Measurements from ENCODE around the gene NEDD4L.

DNA sequence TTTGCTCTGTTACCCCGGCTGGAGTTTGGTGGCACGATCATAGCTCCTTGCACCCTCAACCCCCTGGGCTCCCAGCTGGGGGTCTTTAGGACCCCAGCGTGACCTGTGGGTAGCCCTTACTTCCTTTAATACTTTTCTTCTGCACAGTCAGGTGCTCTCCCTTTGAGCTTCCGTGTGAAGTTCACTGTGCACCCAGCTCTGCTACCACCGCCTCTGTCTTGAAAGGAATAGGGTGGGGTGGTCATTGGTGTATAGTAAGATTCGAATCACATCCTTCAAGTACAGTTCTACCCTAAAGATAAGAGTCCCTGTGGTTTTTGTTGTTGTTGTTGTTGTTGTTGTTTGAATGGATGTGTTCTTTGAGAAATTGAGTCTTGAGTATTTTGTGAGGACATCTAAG, 267.4 kb downstream of the NEDD4L start:
- TF ChIP-seq, protein P1, sequence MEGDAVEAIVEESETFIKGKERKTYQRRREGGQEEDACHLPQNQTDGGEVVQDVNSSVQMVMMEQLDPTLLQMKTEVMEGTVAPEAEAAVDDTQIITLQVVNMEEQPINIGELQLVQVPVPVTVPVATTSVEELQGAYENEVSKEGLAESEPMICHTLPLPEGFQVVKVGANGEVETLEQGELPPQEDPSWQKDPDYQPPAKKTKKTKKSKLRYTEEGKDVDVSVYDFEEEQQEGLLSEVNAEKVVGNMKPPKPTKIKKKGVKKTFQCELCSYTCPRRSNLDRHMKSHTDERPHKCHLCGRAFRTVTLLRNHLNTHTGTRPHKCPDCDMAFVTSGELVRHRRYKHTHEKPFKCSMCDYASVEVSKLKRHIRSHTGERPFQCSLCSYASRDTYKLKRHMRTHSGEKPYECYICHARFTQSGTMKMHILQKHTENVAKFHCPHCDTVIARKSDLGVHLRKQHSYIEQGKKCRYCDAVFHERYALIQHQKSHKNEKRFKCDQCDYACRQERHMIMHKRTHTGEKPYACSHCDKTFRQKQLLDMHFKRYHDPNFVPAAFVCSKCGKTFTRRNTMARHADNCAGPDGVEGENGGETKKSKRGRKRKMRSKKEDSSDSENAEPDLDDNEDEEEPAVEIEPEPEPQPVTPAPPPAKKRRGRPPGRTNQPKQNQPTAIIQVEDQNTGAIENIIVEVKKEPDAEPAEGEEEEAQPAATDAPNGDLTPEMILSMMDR (IDR thresholded peaks at IDR 0.05): no peak
- TF ChIP-seq EZH2 (IDR thresholded peaks at IDR 0.05; ENCODE audit: borderline replicate concordance, insufficient read depth, low read depth, low read length, poor library complexity, severe bottlenecking): no peak

Data from B cell (primary cell).